Cardiac muscle cell (in vitro differentiated cells and primary cell): ENCODE results near the gene ZNF827. TPM values are rescaled to one million over a fixed set of nuclear protein-coding genes. Genes with fewer than 3 reads are reported as not detected.

ENCODE experiments used
- DNase-seq, 2 donors: peaks; one replicate each; pipeline versions ENCODE4 v3.0.0 to v3.0.0-alpha.2; 2010 to 2017; ENCODE audit warnings: low read depth in 1 of 2, low spot score in 1 of 2
- H3K27ac ChIP-seq: fragments of 200-600 bp; sonication (generic); 2 replicates; pipeline ENCODE4 v1.5.1; 2016
- H3K27me3 ChIP-seq: fragments of 200-600 bp; sonication (generic); 2 replicates; pipeline ENCODE4 v1.6.0; 2016; ENCODE audit warnings: control low read depth
- H3K36me3 ChIP-seq: fragments of 200-600 bp; sonication (generic); 2 replicates; pipeline ENCODE4 v1.5.1; 2016; ENCODE audit warnings: control low read depth
- H3K4me1 ChIP-seq: fragments of 200-600 bp; sonication (generic); 2 replicates; pipeline ENCODE4 v1.8.1; 2017; ENCODE audit warnings: low read depth, mild to moderate bottlenecking, mixed run types
- H3K4me3 ChIP-seq: fragments of 200-600 bp; sonication (generic); 2 replicates; pipeline ENCODE4 v1.5.1; 2016; ENCODE audit warnings: mild to moderate bottlenecking
- H3K9me3 ChIP-seq: fragments of 200-600 bp; sonication (generic); 2 replicates; pipeline ENCODE4 v1.5.1; 2017; ENCODE audit warnings: low read depth, mild to moderate bottlenecking, control low read depth
- polyA plus RNA-seq: library from polyadenylated mRNA; unstranded; fragments of >200 nt; fragmentation: Nextera tagmentation; extraction: Ambion mirVana; gene quantifications from 2 replicates; pipeline ENCODE4 v1.2.1, GENCODE V29; 2016
- total RNA-seq: library from RNA; depleted of rRNA; stranded (reverse); fragments of >200 nt; gene quantifications from 2 replicates; pipeline ENCODE4 v1.2.3, GENCODE V29; 2016
- TF ChIP-seq, protein P1 (sequence below): IDR thresholded peaks from 2 replicates; pipeline ENCODE4 v1.5.1; 2012; ENCODE audit warnings: low read depth, mild to moderate bottlenecking, low read length

ZNF827 gene
- total and polyA plus RNA-seq, 2 experiments from 2014 or later, result 13.2 to 37.3 TPM

DNA sequence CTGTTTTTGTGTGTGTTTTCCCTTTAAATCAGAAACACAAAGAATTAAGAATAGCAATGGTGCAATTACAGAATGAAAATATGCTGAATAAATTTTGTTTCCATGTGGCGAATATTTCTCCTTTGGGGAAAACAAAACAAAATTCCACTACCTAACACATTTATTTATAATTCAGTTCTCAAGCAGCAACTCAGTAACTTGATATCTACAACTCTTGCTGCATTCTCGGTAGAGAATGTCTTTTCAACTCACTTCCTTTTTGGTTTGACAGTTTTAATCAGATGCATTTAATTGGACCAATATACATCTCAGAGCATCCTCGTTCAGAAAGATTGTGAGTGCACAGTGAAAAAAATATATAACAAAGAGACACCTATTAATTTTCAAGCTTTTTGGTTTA is 30.8 kb downstream of the ZNF827 start:
- no peak for DNase-seq
- TF ChIP-seq, protein P1, sequence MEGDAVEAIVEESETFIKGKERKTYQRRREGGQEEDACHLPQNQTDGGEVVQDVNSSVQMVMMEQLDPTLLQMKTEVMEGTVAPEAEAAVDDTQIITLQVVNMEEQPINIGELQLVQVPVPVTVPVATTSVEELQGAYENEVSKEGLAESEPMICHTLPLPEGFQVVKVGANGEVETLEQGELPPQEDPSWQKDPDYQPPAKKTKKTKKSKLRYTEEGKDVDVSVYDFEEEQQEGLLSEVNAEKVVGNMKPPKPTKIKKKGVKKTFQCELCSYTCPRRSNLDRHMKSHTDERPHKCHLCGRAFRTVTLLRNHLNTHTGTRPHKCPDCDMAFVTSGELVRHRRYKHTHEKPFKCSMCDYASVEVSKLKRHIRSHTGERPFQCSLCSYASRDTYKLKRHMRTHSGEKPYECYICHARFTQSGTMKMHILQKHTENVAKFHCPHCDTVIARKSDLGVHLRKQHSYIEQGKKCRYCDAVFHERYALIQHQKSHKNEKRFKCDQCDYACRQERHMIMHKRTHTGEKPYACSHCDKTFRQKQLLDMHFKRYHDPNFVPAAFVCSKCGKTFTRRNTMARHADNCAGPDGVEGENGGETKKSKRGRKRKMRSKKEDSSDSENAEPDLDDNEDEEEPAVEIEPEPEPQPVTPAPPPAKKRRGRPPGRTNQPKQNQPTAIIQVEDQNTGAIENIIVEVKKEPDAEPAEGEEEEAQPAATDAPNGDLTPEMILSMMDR, result no peak
- peak overlapping the region; percentile 27 for H3K27ac ChIP-seq
- H3K4me1 ChIP-seq, result peaks cover 14% of the 10 kb centered on the region
- H3K9me3 ChIP-seq, result no peaks in the 10 kb centered on the region
- no peaks in the 10 kb centered on the region for H3K36me3 ChIP-seq
- H3K4me3 ChIP-seq, result no peak overlapping the region
- no peaks in the 10 kb centered on the region for H3K27me3 ChIP-seq

DNA sequence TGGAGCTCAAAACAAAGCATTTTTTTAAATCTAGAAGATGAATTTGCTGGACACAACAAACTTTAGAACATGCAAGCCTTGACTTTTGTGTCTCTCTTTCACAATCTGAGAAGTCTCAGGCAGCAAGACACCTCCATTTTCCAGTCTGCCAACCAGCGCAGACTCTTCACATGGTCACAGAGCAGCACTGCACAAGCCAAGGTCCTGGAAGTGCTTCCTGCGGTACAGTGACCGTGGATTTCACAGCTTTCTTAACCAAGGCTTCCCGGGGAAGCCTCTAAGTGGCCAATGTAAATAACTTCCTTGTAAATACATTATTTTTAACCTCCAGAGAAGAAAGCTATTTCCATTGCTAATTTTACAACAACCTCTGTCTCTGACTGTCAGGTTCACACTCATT is 31.2 kb downstream of the ZNF827 start:
- H3K36me3 ChIP-seq, result peaks cover 4% of the 10 kb centered on the region
- DNase-seq, result no peak
- H3K4me3 ChIP-seq, result no peak overlapping the region
- H3K9me3 ChIP-seq, result no peaks in the 10 kb centered on the region
- H3K27me3 ChIP-seq, result no peaks in the 10 kb centered on the region
- peak overlapping the region; percentile 27 for H3K27ac ChIP-seq
- peaks cover 14% of the 10 kb centered on the region for H3K4me1 ChIP-seq
- TF ChIP-seq, protein P1, result no peak

DNA sequence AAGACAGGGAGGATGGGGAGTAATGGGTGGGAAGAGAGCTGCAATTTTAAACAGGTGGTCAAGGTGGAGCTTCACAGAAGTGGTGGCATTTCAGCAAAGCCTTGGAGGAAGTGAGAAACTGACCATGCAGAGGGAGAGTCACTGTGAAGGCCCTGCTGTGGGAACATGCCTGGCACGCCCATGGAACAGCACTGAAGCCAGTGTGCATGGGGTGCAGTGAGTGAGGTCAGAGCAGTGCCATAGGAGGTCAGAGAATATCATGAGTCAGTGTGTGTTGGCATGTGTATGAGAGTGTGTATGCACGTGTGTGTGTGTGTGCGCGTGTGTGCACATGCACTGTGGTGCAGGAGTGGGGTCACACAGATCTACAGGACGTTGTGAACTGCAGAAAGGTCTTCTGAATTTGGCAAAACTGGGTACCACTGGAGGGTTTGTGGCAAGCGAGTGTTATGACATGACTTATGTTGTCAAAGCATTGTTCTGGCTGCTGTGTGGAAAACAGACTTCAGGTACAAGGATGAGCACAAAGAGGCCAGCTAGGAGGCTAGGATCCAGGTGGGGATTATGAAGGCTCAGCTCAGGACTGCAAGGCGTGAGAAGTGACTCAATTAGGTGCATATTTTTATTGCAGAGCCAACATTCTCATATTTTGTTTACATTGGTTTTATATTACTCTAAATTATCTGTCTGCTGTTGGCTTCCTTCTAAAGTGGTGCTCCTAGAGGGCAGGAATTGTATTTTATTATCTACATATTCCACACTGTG is 34.0 kb downstream of the ZNF827 start:
- TF ChIP-seq, protein P1, result no peak
- H3K27ac ChIP-seq, result no peak overlapping the region
- DNase-seq, result no peak
- H3K9me3 ChIP-seq, result no peaks in the 10 kb centered on the region
- no peak overlapping the region for H3K4me3 ChIP-seq
- H3K36me3 ChIP-seq, result peaks cover 23% of the 10 kb centered on the region
- peaks cover 14% of the 10 kb centered on the region for H3K4me1 ChIP-seq
- no peaks in the 10 kb centered on the region for H3K27me3 ChIP-seq

DNA sequence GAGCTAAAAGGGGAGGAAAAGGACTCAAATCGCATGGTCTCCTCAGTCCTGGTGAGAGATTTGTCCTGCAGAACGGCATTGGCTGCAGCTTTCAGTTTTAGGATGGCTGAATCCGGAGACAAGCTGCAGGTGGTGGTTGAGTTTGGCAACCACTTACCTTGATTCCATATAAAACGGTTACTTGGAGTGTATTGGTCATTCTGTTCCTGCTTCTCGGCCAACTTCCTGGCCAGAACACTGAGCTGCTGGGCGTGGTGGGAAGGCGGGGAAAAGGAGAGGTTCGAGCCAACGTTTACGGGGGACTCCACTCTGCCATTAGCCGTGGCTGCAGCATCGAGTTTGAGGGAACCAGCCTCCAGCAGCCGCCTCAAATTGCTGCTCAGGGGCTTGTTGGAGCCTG is 36.1 kb downstream of the ZNF827 start:
- H3K36me3 ChIP-seq, result peaks cover 23% of the 10 kb centered on the region
- no peaks in the 10 kb centered on the region for H3K27me3 ChIP-seq
- H3K4me1 ChIP-seq, result peaks cover 6% of the 10 kb centered on the region
- TF ChIP-seq, protein P1, result no peak
- DNase-seq, result no peak
- H3K9me3 ChIP-seq, result no peaks in the 10 kb centered on the region
- H3K4me3 ChIP-seq, result no peak overlapping the region
- H3K27ac ChIP-seq, result no peak overlapping the region

DNA sequence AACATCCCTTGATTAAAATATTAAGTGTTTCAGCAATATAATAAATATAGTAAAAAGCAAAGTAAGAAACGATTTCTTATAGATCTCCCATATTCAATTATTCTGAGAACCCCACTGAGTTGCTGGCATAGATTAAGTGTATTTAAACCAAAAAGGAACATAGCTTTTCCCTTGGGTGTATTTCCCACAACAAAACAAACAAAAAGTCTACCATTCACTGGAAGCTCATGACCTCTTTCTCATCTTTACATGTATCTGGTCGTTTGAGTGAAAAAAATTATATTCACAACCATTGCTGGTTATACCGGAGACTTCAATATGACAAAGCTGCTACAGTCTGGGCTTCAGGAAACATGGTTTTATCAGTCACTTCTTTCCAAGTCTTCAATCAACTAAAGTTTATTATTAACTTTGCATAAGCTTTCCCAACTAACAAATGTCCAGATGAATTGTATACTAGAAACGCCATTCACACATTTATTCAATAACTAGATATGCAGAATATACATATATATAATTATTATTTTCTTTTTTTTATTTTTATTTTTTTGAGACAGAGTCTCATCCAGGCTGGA is 38.6 kb downstream of the ZNF827 start:
- no peaks in the 10 kb centered on the region for H3K27me3 ChIP-seq
- H3K27ac ChIP-seq, result no peak overlapping the region
- no peak for DNase-seq
- no peaks in the 10 kb centered on the region for H3K9me3 ChIP-seq
- no peak overlapping the region for H3K4me3 ChIP-seq
- no peaks in the 10 kb centered on the region for H3K4me1 ChIP-seq
- H3K36me3 ChIP-seq, result peaks cover 23% of the 10 kb centered on the region
- TF ChIP-seq, protein P1, result no peak
